ENCODE measurements around the gene MRTFB.

MRTFB gene

GRCh38 chr16:14289692-14290340 is 218.7 kb downstream of the MRTFB start:
- peaks cover 5% of the 10 kb centered on the region for H3K9me3 ChIP-seq (ENCODE audit: low read length)
- H3K4me1 ChIP-seq (ENCODE audit: insufficient read depth, low read length), result no peaks in the 10 kb centered on the region
- H2AFZ ChIP-seq (ENCODE audit: low read depth, low read length), result no peak overlapping the region
- no peak overlapping the region for H3K4me3 ChIP-seq (ENCODE audit: low read length)
- H3K36me3 ChIP-seq (ENCODE audit: insufficient read depth, low read length), result no peaks in the 10 kb centered on the region
- no peaks in the 10 kb centered on the region for H3K27me3 ChIP-seq (ENCODE audit: insufficient read depth, low read length)

GRCh38 chr16:14291286-14291685 is 220.2 kb downstream of the MRTFB start:
- Histone ChIP-seq H3K36me3 (ENCODE audit: insufficient read depth, low read length) (no peaks in the 10 kb centered on the region), H3K27me3 (ENCODE audit: insufficient read depth, low read length) (no peaks in the 10 kb centered on the region), H3K9me3 (ENCODE audit: low read length) (peaks cover 5% of the 10 kb centered on the region), H3K4me1 (ENCODE audit: insufficient read depth, low read length) (no peaks in the 10 kb centered on the region), H3K4me3 (ENCODE audit: low read length) (no peak overlapping the region), H2AFZ (ENCODE audit: low read depth, low read length) (no peak overlapping the region)

- Histone ChIP-seq H3K4me3 (ENCODE audit: low read length) (no peak overlapping the region), H3K27me3 (ENCODE audit: insufficient read depth, low read length) (no peaks in the 10 kb centered on the region), H3K4me1 (ENCODE audit: insufficient read depth, low read length) (no peaks in the 10 kb centered on the region), H3K36me3 (ENCODE audit: insufficient read depth, low read length) (no peaks in the 10 kb centered on the region), H3K9me3 (ENCODE audit: low read length) (peaks cover 5% of the 10 kb centered on the region), H2AFZ (ENCODE audit: low read depth, low read length) (no peak overlapping the region)
These were observed 221.1 kb downstream of the MRTFB start for GRCh38 chr16:14292051-14292825.

GRCh38 chr16:14296663-14297062 is 225.5 kb downstream of the MRTFB start:
- H2AFZ ChIP-seq (ENCODE audit: low read depth, low read length), result no peak overlapping the region
- no peaks in the 10 kb centered on the region for H3K36me3 ChIP-seq (ENCODE audit: insufficient read depth, low read length)
- H3K27me3 ChIP-seq (ENCODE audit: insufficient read depth, low read length), result no peaks in the 10 kb centered on the region
- no peak overlapping the region for H3K4me3 ChIP-seq (ENCODE audit: low read length)
- no peaks in the 10 kb centered on the region for H3K9me3 ChIP-seq (ENCODE audit: low read length)
- H3K4me1 ChIP-seq (ENCODE audit: insufficient read depth, low read length), result peaks cover 3% of the 10 kb centered on the region

- Histone ChIP-seq H3K27me3 (ENCODE audit: insufficient read depth, low read length) (no peaks in the 10 kb centered on the region), H2AFZ (ENCODE audit: low read depth, low read length) (no peak overlapping the region), H3K4me1 (ENCODE audit: insufficient read depth, low read length) (peaks cover 10% of the 10 kb centered on the region), H3K36me3 (ENCODE audit: insufficient read depth, low read length) (no peaks in the 10 kb centered on the region), H3K9me3 (ENCODE audit: low read length) (no peaks in the 10 kb centered on the region), H3K4me3 (ENCODE audit: low read length) (no peak overlapping the region)
These were observed 227.4 kb downstream of the MRTFB start for GRCh38 chr16:14298374-14299122.

- no peak overlapping the region for H3K4me3 ChIP-seq (ENCODE audit: low read length)
- H3K36me3 ChIP-seq (ENCODE audit: insufficient read depth, low read length), result no peaks in the 10 kb centered on the region
- H3K4me1 ChIP-seq (ENCODE audit: insufficient read depth, low read length), result peaks cover 18% of the 10 kb centered on the region
- H2AFZ ChIP-seq (ENCODE audit: low read depth, low read length), result no peak overlapping the region
- no peaks in the 10 kb centered on the region for H3K27me3 ChIP-seq (ENCODE audit: insufficient read depth, low read length)
- H3K9me3 ChIP-seq (ENCODE audit: low read length), result no peaks in the 10 kb centered on the region
These were observed 229.6 kb downstream of the MRTFB start for GRCh38 chr16:14300705-14301168.

- Histone ChIP-seq H3K36me3 (ENCODE audit: insufficient read depth, low read length) (no peaks in the 10 kb centered on the region), H2AFZ (ENCODE audit: low read depth, low read length) (no peak overlapping the region), H3K4me1 (ENCODE audit: insufficient read depth, low read length) (peaks cover 21% of the 10 kb centered on the region), H3K27me3 (ENCODE audit: insufficient read depth, low read length) (no peaks in the 10 kb centered on the region), H3K9me3 (ENCODE audit: low read length) (no peaks in the 10 kb centered on the region), H3K4me3 (ENCODE audit: low read length) (peak overlapping the region; percentile 76)
These were observed 230.3 kb downstream of the MRTFB start for GRCh38 chr16:14301169-14302030.

- no peaks in the 10 kb centered on the region for H3K9me3 ChIP-seq (ENCODE audit: low read length)
- peaks cover 21% of the 10 kb centered on the region for H3K4me1 ChIP-seq (ENCODE audit: insufficient read depth, low read length)
- no peaks in the 10 kb centered on the region for H3K27me3 ChIP-seq (ENCODE audit: insufficient read depth, low read length)
- no peaks in the 10 kb centered on the region for H3K36me3 ChIP-seq (ENCODE audit: insufficient read depth, low read length)
- peak overlapping the region; percentile 96 for H2AFZ ChIP-seq (ENCODE audit: low read depth, low read length)
- peak overlapping the region; percentile 76 for H3K4me3 ChIP-seq (ENCODE audit: low read length)
These were observed 230.9 kb downstream of the MRTFB start for GRCh38 chr16:14302031-14302398.

- peaks cover 21% of the 10 kb centered on the region for H3K4me1 ChIP-seq (ENCODE audit: insufficient read depth, low read length)
- H3K36me3 ChIP-seq (ENCODE audit: insufficient read depth, low read length), result no peaks in the 10 kb centered on the region
- H2AFZ ChIP-seq (ENCODE audit: low read depth, low read length), result peak overlapping the region; percentile 96
- peak overlapping the region; percentile 76 for H3K4me3 ChIP-seq (ENCODE audit: low read length)
- no peaks in the 10 kb centered on the region for H3K27me3 ChIP-seq (ENCODE audit: insufficient read depth, low read length)
- no peaks in the 10 kb centered on the region for H3K9me3 ChIP-seq (ENCODE audit: low read length)
These were observed 231.5 kb downstream of the MRTFB start for GRCh38 chr16:14302399-14303181.

GRCh38 chr16:14303182-14303618 is 232.1 kb downstream of the MRTFB start:
- Histone ChIP-seq H3K4me1 (ENCODE audit: insufficient read depth, low read length) (peaks cover 21% of the 10 kb centered on the region), H2AFZ (ENCODE audit: low read depth, low read length) (peak overlapping the region; percentile 96), H3K9me3 (ENCODE audit: low read length) (no peaks in the 10 kb centered on the region), H3K4me3 (ENCODE audit: low read length) (peak overlapping the region; percentile 76), H3K27me3 (ENCODE audit: insufficient read depth, low read length) (no peaks in the 10 kb centered on the region), H3K36me3 (ENCODE audit: insufficient read depth, low read length) (no peaks in the 10 kb centered on the region)

- Histone ChIP-seq H3K4me3 (ENCODE audit: low read length) (peak overlapping the region; percentile 76), H2AFZ (ENCODE audit: low read depth, low read length) (no peak overlapping the region), H3K4me1 (ENCODE audit: insufficient read depth, low read length) (peaks cover 21% of the 10 kb centered on the region), H3K36me3 (ENCODE audit: insufficient read depth, low read length) (no peaks in the 10 kb centered on the region), H3K27me3 (ENCODE audit: insufficient read depth, low read length) (no peaks in the 10 kb centered on the region), H3K9me3 (ENCODE audit: low read length) (no peaks in the 10 kb centered on the region)
These were observed 232.7 kb downstream of the MRTFB start for GRCh38 chr16:14303639-14304394.
